Peyer's patch (tissue), 4 donors: Measurements from ENCODE around the gene RAB5IF. TPM values are rescaled to one million over a fixed set of nuclear protein-coding genes. Genes with fewer than 3 reads are reported as not detected.
A peak's percentile ranks its signal among the peaks of the same experiment; 100 is the strongest.

Experiments used
- DNase-seq, 3 donors: peaks; one replicate each; pipeline ENCODE4 v3.0.0-alpha.2; 2017 to 2019
- H3K27ac ChIP-seq, 4 donors: fragments of 200-600 bp; sonication (generic); one replicate each; pipeline ENCODE4 v1.5.1; 2016 to 2019
- H3K27me3 ChIP-seq, 2 donors: fragments of 200-600 bp; sonication (generic); one replicate each; pipeline ENCODE4 v1.5.1; 2019
- H3K36me3 ChIP-seq, 3 donors: fragments of 200-600 bp; sonication (generic); one replicate each; pipeline ENCODE4 v1.5.1; 2016 to 2019
- H3K4me1 ChIP-seq, 4 donors: fragments of 200-600 bp; sonication (generic); one replicate each; pipeline ENCODE4 v1.5.1; 2016 to 2019
- H3K4me3 ChIP-seq, 4 donors: fragments of 200-600 bp; sonication (generic); 1 replicate in 3 of 4; 2 replicates in 1 of 4; pipeline ENCODE4 v1.5.1; 2016 to 2019; ENCODE audit warnings: mild to moderate bottlenecking in 1 of 4
- H3K9me3 ChIP-seq, 4 donors: fragments of 200-600 bp; sonication (generic); one replicate each; pipeline ENCODE4 v1.5.1; 2016 to 2019; ENCODE audit warnings: mild to moderate bottlenecking in 1 of 4
- POLR2A ChIP-seq, 2 donors: fragments of 450-650 bp; IDR thresholded peaks; one replicate each; pipeline ENCODE4 v1.5.1; 2017; ENCODE audit warnings: antibody characterized with exemption in 2 of 2, mild to moderate bottlenecking in 2 of 2, moderate library complexity in 2 of 2
- total RNA-seq, 4 donors: library from RNA; depleted of rRNA; stranded (reverse); fragments of >200 nt; gene quantifications; one replicate each; pipeline ENCODE4 v1.1.0, GENCODE V29; 2016
- TF ChIP-seq, protein P1 (sequence below), 6 experiments: fragments of 450-650 bp in 4 of 6; fragments of 200-600 bp in 2 of 6; sonication (generic) in 1 of 6; IDR thresholded peaks; one replicate each; pipeline ENCODE4 v1.5.1; 2017 to 2019; ENCODE audit warnings: antibody characterized with exemption in 6 of 6, mild to moderate bottlenecking in 3 of 6, moderate library complexity in 1 of 6

Gene RAB5IF
- total RNA-seq, 4 donors from 2014 or later, result 55.6 to 193 (median 105) TPM

GRCh38 chr20:36645998-36646397, 40.4 kb downstream of the RAB5IF start, which contains the start of gene SLA2:
TSS of gene SLA2 (minus strand) at chr20:36646196. CDS start at chr20:36641335, 4,861 bp downstream.
- TF ChIP-seq, protein P1, sequence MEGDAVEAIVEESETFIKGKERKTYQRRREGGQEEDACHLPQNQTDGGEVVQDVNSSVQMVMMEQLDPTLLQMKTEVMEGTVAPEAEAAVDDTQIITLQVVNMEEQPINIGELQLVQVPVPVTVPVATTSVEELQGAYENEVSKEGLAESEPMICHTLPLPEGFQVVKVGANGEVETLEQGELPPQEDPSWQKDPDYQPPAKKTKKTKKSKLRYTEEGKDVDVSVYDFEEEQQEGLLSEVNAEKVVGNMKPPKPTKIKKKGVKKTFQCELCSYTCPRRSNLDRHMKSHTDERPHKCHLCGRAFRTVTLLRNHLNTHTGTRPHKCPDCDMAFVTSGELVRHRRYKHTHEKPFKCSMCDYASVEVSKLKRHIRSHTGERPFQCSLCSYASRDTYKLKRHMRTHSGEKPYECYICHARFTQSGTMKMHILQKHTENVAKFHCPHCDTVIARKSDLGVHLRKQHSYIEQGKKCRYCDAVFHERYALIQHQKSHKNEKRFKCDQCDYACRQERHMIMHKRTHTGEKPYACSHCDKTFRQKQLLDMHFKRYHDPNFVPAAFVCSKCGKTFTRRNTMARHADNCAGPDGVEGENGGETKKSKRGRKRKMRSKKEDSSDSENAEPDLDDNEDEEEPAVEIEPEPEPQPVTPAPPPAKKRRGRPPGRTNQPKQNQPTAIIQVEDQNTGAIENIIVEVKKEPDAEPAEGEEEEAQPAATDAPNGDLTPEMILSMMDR (IDR thresholded peaks at IDR 0.05), result no peak
- TF ChIP-seq POLR2A (IDR thresholded peaks at IDR 0.05), result peak; percentile 29 to 31
- Histone ChIP-seq H3K4me3 (peak within 1 kb of the TSS; percentile 22 to 45 (median 32)), H3K9me3 (no peaks in the 10 kb centered on the region), H3K36me3 (no peaks in the 10 kb centered on the region), H3K27me3 (no peaks in the 10 kb centered on the region), H3K27ac (peak within 1 kb of the TSS; percentile 60 to 81 (median 70)), H3K4me1 (peaks cover 0 to 11% (median 0%) of the 10 kb centered on the region in 4 donors)
- DNase-seq, result peak in 2 of 3 donors; percentile 80 to 88

DNA sequence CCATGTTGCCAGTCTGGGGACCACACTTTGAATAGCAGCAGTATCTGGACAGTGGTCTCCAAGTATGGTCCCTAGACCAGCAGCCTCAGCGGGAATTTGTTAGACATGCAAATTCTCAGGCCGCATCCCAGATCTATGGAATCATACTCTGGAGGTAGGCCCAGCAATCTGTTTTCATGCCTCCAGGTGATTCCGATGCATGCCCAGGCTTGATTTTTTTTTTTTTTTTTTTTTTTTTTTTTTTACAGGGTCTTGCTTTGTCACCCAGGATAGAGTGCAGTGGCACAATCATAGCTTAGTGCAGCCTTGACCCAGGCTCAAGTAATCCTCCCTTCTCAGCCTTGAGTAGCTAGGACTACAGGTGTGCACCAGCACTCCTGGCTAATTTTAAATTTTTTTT, 41.1 kb downstream of the RAB5IF start:
- H3K4me1 ChIP-seq, result peaks cover 0 to 11% (median 0%) of the 10 kb centered on the region in 4 donors
- H3K4me3 ChIP-seq, result no peak overlapping the region
- H3K27ac ChIP-seq, result peak overlapping the region in 3 of 4 donors; percentile 69 to 81 (median 70)
- H3K27me3 ChIP-seq, result no peaks in the 10 kb centered on the region
- TF ChIP-seq, protein P1 (IDR thresholded peaks at IDR 0.05), result no peak
- H3K36me3 ChIP-seq, result no peaks in the 10 kb centered on the region
- no peak for DNase-seq
- H3K9me3 ChIP-seq, result no peaks in the 10 kb centered on the region

DNA sequence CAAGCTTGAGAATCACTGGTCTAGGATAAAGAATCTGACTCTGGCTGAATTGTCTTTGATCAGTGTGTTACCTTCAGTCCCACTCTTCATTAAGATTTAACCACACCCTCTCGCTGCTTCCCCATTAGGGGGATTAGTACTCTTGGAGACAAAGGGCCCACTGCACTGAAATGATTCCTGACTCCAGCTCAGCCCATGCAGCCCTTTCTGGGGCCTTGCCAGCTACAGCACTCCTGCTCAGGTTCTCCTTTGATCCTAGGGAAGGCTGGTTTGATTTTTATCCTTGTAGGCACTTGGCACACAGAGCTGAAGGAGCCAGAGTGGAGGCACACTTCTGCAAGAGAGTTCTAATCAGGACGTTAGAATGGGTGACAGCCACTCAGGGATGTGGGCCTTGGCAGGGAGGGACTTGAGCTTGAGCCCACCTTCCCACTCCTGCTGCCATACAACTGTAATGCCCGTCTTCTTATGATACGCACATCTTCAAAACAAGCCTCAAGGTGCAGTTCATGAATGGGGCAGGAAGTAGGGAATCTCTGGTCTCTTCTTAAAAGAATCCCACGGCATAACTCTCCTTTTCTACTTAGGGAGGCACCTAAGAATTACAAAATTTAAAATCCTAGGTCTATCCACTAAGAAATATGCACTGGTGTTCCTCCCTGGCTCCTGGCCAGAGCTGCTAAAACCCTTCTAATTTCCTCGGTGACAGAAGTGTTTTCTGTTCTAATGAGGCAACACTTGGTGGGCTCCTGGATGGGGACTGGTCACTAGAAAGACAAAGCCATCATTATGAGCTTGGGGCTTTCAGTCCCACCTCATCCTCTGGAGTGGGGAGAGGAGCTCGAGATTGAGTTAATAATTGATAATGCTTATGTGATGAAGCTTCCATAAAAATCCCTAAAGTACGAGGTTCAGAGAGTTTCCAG, 41.9 kb downstream of the RAB5IF start:
- Histone ChIP-seq H3K27me3 (no peaks in the 10 kb centered on the region), H3K4me1 (peaks cover 0 to 11% (median 0%) of the 10 kb centered on the region in 4 donors), H3K4me3 (no peak overlapping the region), H3K9me3 (no peaks in the 10 kb centered on the region), H3K27ac (no peak overlapping the region), H3K36me3 (peaks cover 0 to 6% (median 0%) of the 10 kb centered on the region in 3 donors)
- no peak for TF ChIP-seq POLR2A (IDR thresholded peaks at IDR 0.05)
- TF ChIP-seq, protein P1 (IDR thresholded peaks at IDR 0.05), result no peak
- DNase-seq, result no peak

- no peaks in the 10 kb centered on the region for H3K9me3 ChIP-seq
- H3K27me3 ChIP-seq, result no peaks in the 10 kb centered on the region
- no peak overlapping the region for H3K27ac ChIP-seq
- TF ChIP-seq, protein P1 (IDR thresholded peaks at IDR 0.05), result no peak
- TF ChIP-seq POLR2A (IDR thresholded peaks at IDR 0.05), result no peak
- H3K4me1 ChIP-seq, result no peaks in the 10 kb centered on the region
- H3K4me3 ChIP-seq, result no peak overlapping the region
- DNase-seq, result no peak
- H3K36me3 ChIP-seq, result peaks cover 0 to 24% (median 0%) of the 10 kb centered on the region in 3 donors
These were observed 47.9 kb downstream of the RAB5IF start for GRCh38 chr20:36653456-36653855.

GRCh38 chr20:36654506-36654905, 48.9 kb downstream of the RAB5IF start:
- Histone ChIP-seq H3K4me1 (no peaks in the 10 kb centered on the region), H3K36me3 (peaks cover 0 to 30% (median 0%) of the 10 kb centered on the region in 3 donors), H3K4me3 (no peak overlapping the region), H3K27ac (no peak overlapping the region), H3K9me3 (no peaks in the 10 kb centered on the region), H3K27me3 (no peaks in the 10 kb centered on the region)
- no peak for DNase-seq
- TF ChIP-seq POLR2A (IDR thresholded peaks at IDR 0.05), result no peak
- TF ChIP-seq, protein P1 (IDR thresholded peaks at IDR 0.05), result no peak
